BE2C (cell line): ENCODE results near the gene IL1RL2.

ENCODE experiments used
- DNase-seq: peaks from one replicate; pipeline ENCODE4 v3.0.0-alpha.2; 2020
- H3K27me3 ChIP-seq: fragments of 250-450 bp; sonication (Bioruptor Pico); 2 replicates; pipeline ENCODE4 v1.5.1; 2020; ENCODE audit warnings: mild to moderate bottlenecking
- H3K36me3 ChIP-seq: fragments of 250-450 bp; sonication (Bioruptor Pico); 2 replicates; pipeline ENCODE4 v1.5.1; 2020; ENCODE audit warnings: mild to moderate bottlenecking
- H3K4me1 ChIP-seq: fragments of 250-450 bp; sonication (Bioruptor Pico); 2 replicates; pipeline ENCODE4 v1.5.1; 2020
- H3K4me3 ChIP-seq: 2 replicates; pipeline ENCODE4 v1.5.1; 2011; ENCODE audit warnings: low read depth, low read length
- H3K9me3 ChIP-seq: fragments of 250-450 bp; sonication (Bioruptor Pico); 2 replicates; pipeline ENCODE4 v1.5.1; 2020
- TF ChIP-seq, protein P1 (sequence below): IDR thresholded peaks from 2 replicates; pipeline ENCODE4 v1.5.1; 2012; ENCODE audit warnings: mild to moderate bottlenecking, low read depth, low read length

Gene IL1RL2

DNA sequence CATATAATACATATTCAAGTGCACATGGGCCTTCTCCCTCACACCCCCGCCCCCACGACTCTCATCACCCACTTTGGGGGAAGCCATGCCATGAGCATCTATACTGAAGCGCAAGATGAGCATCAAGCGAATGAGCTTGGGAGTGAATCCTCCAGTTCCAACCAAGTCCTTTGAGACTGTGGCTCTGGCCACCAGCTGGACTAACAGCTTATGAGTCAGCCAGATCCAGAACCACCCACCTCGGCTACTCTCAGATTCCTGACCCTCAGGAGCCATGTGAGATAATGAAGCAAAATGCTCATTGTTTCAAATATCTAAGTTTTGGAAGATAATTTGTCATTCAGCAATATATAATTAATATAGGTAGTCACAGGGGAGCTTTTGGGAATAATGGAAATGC, 102.3 kb downstream of the IL1RL2 start:
- no peak for DNase-seq
- TF ChIP-seq, protein P1, sequence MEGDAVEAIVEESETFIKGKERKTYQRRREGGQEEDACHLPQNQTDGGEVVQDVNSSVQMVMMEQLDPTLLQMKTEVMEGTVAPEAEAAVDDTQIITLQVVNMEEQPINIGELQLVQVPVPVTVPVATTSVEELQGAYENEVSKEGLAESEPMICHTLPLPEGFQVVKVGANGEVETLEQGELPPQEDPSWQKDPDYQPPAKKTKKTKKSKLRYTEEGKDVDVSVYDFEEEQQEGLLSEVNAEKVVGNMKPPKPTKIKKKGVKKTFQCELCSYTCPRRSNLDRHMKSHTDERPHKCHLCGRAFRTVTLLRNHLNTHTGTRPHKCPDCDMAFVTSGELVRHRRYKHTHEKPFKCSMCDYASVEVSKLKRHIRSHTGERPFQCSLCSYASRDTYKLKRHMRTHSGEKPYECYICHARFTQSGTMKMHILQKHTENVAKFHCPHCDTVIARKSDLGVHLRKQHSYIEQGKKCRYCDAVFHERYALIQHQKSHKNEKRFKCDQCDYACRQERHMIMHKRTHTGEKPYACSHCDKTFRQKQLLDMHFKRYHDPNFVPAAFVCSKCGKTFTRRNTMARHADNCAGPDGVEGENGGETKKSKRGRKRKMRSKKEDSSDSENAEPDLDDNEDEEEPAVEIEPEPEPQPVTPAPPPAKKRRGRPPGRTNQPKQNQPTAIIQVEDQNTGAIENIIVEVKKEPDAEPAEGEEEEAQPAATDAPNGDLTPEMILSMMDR, result no peak

More for the DNA sequence above, 102.3 kb downstream of the IL1RL2 start:
- Histone ChIP-seq H3K27me3 (no peaks in the 10 kb centered on the region), H3K9me3 (no peaks in the 10 kb centered on the region), H3K36me3 (no peaks in the 10 kb centered on the region), H3K4me1 (no peaks in the 10 kb centered on the region), H3K4me3 (no peak overlapping the region)
